HL-60 (cell line): ENCODE data around the gene ACO1.

ENCODE experiments used
- DNase-seq, 2 experiments: peaks; one replicate each; pipeline ENCODE4 v3.0.0-alpha.2; 2010 to 2020; ENCODE audit warnings: low read depth in 1 of 2, low spot score in 1 of 2
- H3K27ac ChIP-seq: fragments of 250-450 bp; sonication (Bioruptor Pico); replicated peaks from 2 replicates; pipeline ENCODE4 v1.5.1; 2020; ENCODE audit warnings: mild to moderate bottlenecking, moderate library complexity
- H3K27me3 ChIP-seq: fragments of 250-450 bp; sonication (Bioruptor Pico); 2 replicates; pipeline ENCODE4 v1.5.1; 2021; ENCODE audit warnings: mild to moderate bottlenecking, moderate library complexity; ENCODE audit not compliant: insufficient read depth, poor library complexity, severe bottlenecking
- H3K4me3 ChIP-seq: replicated peaks from 2 replicates; pipeline ENCODE4 v1.5.1; 2011; ENCODE audit warnings: mild to moderate bottlenecking, control low read depth, low read length; ENCODE audit not compliant: insufficient read depth
- GABPA ChIP-seq: IDR thresholded peaks from 2 replicates; pipeline ENCODE4 v1.6.1; 2012; ENCODE audit warnings: low read depth
- POLR2AphosphoS5 ChIP-seq: IDR thresholded peaks from 2 replicates; pipeline ENCODE4 v1.6.1; 2012; ENCODE audit warnings: low read depth
- SPI1 ChIP-seq: IDR thresholded peaks from 2 replicates; pipeline ENCODE4 v1.6.1; 2012; ENCODE audit warnings: low read depth, mild to moderate bottlenecking, borderline replicate concordance
- TF ChIP-seq, protein P1 (sequence below): IDR thresholded peaks from one replicate; pipeline ENCODE4 v1.5.1; 2011; ENCODE audit warnings: low read length, control low read depth, inconsistent platforms; ENCODE audit not compliant: insufficient read depth
- TF ChIP-seq, protein P2 (sequence below): IDR thresholded peaks from 2 replicates; pipeline ENCODE4 v1.6.1; 2012; ENCODE audit warnings: low read depth; ENCODE audit not compliant: insufficient replicate concordance

Gene ACO1

DNA sequence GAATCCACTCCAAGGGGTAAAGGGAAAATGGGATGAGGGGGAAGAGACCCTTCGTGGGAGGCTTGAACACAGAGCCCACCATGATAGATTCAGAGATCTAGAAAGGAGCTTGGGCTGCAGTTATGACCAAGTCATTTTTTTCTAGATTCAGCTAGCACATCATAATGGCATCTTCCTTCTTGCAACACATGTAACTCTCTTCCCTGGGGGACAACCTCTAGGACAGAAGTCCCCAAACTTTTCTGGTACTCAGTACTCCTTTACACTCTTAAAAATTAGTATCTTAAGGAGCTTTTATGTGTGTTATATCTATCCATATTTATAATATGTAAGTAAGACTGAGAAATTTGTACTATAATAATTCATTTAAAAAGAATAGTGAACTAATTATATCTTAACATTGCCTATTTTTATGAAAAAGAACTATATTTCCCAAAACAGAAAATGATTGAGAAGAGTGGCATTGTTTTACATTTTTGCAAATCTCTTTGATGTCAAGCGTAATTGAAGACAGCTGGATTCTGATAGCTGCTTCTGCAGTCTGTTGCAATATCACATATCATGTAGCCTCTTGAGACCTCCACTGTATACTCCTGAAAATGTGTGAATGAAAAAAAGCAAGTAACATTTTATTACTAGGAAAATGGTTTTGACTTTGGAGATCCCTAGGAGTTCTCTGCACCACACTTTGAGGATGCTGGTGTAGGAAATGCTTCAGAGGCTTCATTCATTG is 875 bp downstream of the ACO1 start:
- Histone ChIP-seq H3K27ac (no peak overlapping the region), H3K4me3 (peak overlapping the region; percentile 67), H3K27me3 (no peaks in the 10 kb centered on the region)
- TF ChIP-seq, protein P1, sequence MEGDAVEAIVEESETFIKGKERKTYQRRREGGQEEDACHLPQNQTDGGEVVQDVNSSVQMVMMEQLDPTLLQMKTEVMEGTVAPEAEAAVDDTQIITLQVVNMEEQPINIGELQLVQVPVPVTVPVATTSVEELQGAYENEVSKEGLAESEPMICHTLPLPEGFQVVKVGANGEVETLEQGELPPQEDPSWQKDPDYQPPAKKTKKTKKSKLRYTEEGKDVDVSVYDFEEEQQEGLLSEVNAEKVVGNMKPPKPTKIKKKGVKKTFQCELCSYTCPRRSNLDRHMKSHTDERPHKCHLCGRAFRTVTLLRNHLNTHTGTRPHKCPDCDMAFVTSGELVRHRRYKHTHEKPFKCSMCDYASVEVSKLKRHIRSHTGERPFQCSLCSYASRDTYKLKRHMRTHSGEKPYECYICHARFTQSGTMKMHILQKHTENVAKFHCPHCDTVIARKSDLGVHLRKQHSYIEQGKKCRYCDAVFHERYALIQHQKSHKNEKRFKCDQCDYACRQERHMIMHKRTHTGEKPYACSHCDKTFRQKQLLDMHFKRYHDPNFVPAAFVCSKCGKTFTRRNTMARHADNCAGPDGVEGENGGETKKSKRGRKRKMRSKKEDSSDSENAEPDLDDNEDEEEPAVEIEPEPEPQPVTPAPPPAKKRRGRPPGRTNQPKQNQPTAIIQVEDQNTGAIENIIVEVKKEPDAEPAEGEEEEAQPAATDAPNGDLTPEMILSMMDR: no peak
- TF ChIP-seq POLR2AphosphoS5 (no peak), GABPA (no peak)
- TF ChIP-seq, protein P2, sequence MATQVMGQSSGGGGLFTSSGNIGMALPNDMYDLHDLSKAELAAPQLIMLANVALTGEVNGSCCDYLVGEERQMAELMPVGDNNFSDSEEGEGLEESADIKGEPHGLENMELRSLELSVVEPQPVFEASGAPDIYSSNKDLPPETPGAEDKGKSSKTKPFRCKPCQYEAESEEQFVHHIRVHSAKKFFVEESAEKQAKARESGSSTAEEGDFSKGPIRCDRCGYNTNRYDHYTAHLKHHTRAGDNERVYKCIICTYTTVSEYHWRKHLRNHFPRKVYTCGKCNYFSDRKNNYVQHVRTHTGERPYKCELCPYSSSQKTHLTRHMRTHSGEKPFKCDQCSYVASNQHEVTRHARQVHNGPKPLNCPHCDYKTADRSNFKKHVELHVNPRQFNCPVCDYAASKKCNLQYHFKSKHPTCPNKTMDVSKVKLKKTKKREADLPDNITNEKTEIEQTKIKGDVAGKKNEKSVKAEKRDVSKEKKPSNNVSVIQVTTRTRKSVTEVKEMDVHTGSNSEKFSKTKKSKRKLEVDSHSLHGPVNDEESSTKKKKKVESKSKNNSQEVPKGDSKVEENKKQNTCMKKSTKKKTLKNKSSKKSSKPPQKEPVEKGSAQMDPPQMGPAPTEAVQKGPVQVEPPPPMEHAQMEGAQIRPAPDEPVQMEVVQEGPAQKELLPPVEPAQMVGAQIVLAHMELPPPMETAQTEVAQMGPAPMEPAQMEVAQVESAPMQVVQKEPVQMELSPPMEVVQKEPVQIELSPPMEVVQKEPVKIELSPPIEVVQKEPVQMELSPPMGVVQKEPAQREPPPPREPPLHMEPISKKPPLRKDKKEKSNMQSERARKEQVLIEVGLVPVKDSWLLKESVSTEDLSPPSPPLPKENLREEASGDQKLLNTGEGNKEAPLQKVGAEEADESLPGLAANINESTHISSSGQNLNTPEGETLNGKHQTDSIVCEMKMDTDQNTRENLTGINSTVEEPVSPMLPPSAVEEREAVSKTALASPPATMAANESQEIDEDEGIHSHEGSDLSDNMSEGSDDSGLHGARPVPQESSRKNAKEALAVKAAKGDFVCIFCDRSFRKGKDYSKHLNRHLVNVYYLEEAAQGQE: no peak
- DNase-seq: no peak

DNA sequence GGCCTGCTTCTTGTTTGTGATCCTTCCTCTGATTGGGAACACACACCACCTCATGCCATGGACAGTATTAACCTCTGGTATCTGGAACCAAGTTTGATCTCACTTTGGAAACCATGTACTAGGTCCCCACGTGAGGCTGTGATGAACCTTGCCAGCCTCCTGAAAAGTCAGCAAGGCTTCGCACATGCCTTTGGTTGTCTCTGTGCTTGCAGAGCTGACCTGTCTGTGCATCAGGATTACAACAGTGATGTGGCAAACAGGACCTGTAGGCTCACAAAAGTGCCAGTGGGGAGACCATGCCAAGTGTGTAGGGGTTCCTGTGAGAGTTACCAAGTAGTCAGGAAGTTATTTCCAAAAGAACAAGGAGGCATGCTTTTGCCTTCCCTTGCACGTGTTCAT is 1.4 kb downstream of the ACO1 start:
- no peak overlapping the region for H3K4me3 ChIP-seq
- H3K27me3 ChIP-seq: no peaks in the 10 kb centered on the region
- no peak for DNase-seq
- H3K27ac ChIP-seq: no peak overlapping the region
- TF ChIP-seq, protein P2: no peak
- TF ChIP-seq GABPA (no peak), SPI1 (no peak), POLR2AphosphoS5 (no peak)
- TF ChIP-seq, protein P1: no peak

DNA sequence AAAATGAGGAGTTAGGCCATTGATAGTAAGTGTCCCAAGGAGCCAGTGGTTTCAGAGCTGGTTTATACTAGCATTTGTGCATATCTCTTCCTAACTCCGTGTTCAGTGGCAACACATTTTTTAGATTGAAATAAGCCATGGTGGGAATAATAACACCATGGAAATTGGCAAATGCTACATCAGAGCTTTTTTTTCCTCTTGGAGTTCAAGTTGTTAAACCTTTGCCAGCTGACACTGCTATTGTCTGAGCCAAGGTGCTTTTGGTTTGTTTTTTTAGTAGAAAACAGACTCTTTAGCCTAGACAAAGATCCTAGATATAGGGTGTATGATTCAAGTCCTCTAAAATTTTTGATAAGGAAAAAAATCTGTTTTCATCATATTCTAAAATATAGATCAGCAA is 2.8 kb downstream of the ACO1 start:
- TF ChIP-seq POLR2AphosphoS5 (no peak), SPI1 (no peak), GABPA (no peak)
- TF ChIP-seq, protein P1: no peak
- TF ChIP-seq, protein P2: no peak
- no peak for DNase-seq
- H3K27me3 ChIP-seq: no peaks in the 10 kb centered on the region
- H3K4me3 ChIP-seq: no peak overlapping the region
- no peak overlapping the region for H3K27ac ChIP-seq
